ENCODE data around the gene FSTL3. TPM values are rescaled to one million over a fixed set of nuclear protein-coding genes. Genes with fewer than 3 reads are reported as not detected.
A peak's percentile ranks its signal among the peaks of the same experiment; 100 is the strongest.

The FSTL3 gene
- total and polyA plus RNA-seq, 2 of the 13 experiments (the other 11 are each of a cell fraction or from before 2014, with no cell fraction given), result 13.5 to 15.6 TPM

GRCh38 chr19:662962-663681 lies 13.1 kb upstream of the FSTL3 start, which contains the start of gene RNF126 (continued):
- 0 out of 2 replicates have a peak, but pooled peaks have one; percentile 50 for TF ChIP-seq IRF2 (CRISPR knock-in tag; IDR thresholded peaks at IDR 0.05)
- TF ChIP-seq SUZ12 (IDR thresholded peaks at IDR 0.05; ENCODE audit: low read depth, low read length), result no peak
- no peak for TF ChIP-seq ZNF550 (CRISPR knock-in tag; IDR thresholded peaks at IDR 0.05; ENCODE audit: borderline replicate concordance)
- no peak; the same call in 1 of the 2 replicates for TF ChIP-seq CREB1 (IDR thresholded peaks at IDR 0.05)
- TF ChIP-seq CREB1 (CRISPR knock-in tag; IDR thresholded peaks at IDR 0.05), result no peak
- no peak for TF ChIP-seq ZNF234 (CRISPR knock-in tag; conservative IDR thresholded peaks at IDR 0.05)
- TF ChIP-seq HHEX (CRISPR knock-in tag; IDR thresholded peaks at IDR 0.05), result no peak
- TF ChIP-seq AHR (CRISPR knock-in tag; IDR thresholded peaks at IDR 0.05), result no peak; the same call in 1 of the 2 replicates
- TF ChIP-seq CC2D1A (CRISPR knock-in tag; IDR thresholded peaks at IDR 0.05), result no peak
- no peak for TF ChIP-seq TIGD3 (CRISPR knock-in tag; IDR thresholded peaks at IDR 0.05; ENCODE audit: borderline replicate concordance)
- TF ChIP-seq BCL6 (CRISPR knock-in tag; IDR thresholded peaks at IDR 0.05), result no peak
- TF ChIP-seq ZNF687 (CRISPR knock-in tag; IDR thresholded peaks at IDR 0.05), result peak; percentile 80
- no peak for TF ChIP-seq NR2F1 (CRISPR knock-in tag; IDR thresholded peaks at IDR 0.05)
- peak; percentile 79; the same call in 1 of the 2 replicates for TF ChIP-seq ZBTB4 (CRISPR knock-in tag; IDR thresholded peaks at IDR 0.05; ENCODE audit: borderline replicate concordance)
- TF ChIP-seq ZNF530 (CRISPR knock-in tag; IDR thresholded peaks at IDR 0.05; ENCODE audit: low read depth), result no peak
- TF ChIP-seq GATAD2A (CRISPR knock-in tag; IDR thresholded peaks at IDR 0.05), result 0 out of 2 replicates have a peak, but pooled peaks have one; percentile 27
- TF ChIP-seq KDM6A (CRISPR knock-in tag; IDR thresholded peaks at IDR 0.05; ENCODE audit: low read depth), result no peak
- TF ChIP-seq POLR2AphosphoS5 (IDR thresholded peaks at IDR 0.05; ENCODE audit: low read depth, low read length), result peak; percentile 55
- TF ChIP-seq SRSF1 (optimal IDR thresholded peaks at IDR 0.05; ENCODE audit: low read depth, low read length), result no peak
- TF ChIP-seq PCBP1 (IDR thresholded peaks at IDR 0.05; ENCODE audit: borderline replicate concordance, low read depth, low read length), result no peak
- no peak; the same call in none of the 2 replicates for TF ChIP-seq RBFOX2 (IDR thresholded peaks at IDR 0.05; ENCODE audit: low read depth, low read length)
- no peak; the same call in 1 of the 2 replicates for TF ChIP-seq ZNF430 (CRISPR knock-in tag; IDR thresholded peaks at IDR 0.05)
- TF ChIP-seq ZNF30 (CRISPR knock-in tag; IDR thresholded peaks at IDR 0.05), result no peak

Measured in HepG2 (cell line).